Mesodermal cell (in vitro differentiated cells): ENCODE results near the gene DUOX1.

Experiments
- H3K27ac ChIP-seq: 2 replicates; pipeline ENCODE4 v1.7.0; 2013; ENCODE audit warnings: mild to moderate bottlenecking, low read depth, low read length, moderate library complexity; ENCODE audit not compliant: severe bottlenecking
- H3K36me3 ChIP-seq: 2 replicates; pipeline ENCODE4 v1.7.1; 2013; ENCODE audit warnings: mild to moderate bottlenecking, low read length, moderate library complexity; ENCODE audit not compliant: control insufficient read depth, insufficient read depth
- H3K4me1 ChIP-seq: one replicate; pipeline ENCODE4 v1.7.1; 2013; ENCODE audit warnings: mild to moderate bottlenecking, low read length; ENCODE audit not compliant: insufficient read depth, control insufficient read depth, poor library complexity, severe bottlenecking
- H3K4me3 ChIP-seq: 2 replicates; pipeline ENCODE4 v1.7.0; 2013; ENCODE audit warnings: low read length, control low read depth, mild to moderate bottlenecking; ENCODE audit not compliant: insufficient read depth, poor library complexity, severe bottlenecking; ENCODE audit errors: extremely low read depth
- H3K9me3 ChIP-seq: 2 replicates; pipeline ENCODE4 v1.7.1; 2013; ENCODE audit warnings: mild to moderate bottlenecking, low read length, moderate library complexity; ENCODE audit not compliant: control insufficient read depth
- WGBS, 2 experiments: methylation state at CpG; one replicate each; pipeline ENCODE4 v1.1.5; 2013; ENCODE audit warnings: missing lambda C conversion rate in 2 of 2; ENCODE audit not compliant: insufficient coverage in 2 of 2; 5-methylcytosine and 5-hydroxymethylcytosine counted together

DUOX1 gene

GRCh38 chr15:45114751-45115085, 15.1 kb upstream of the DUOX1 start:
- H3K4me1 ChIP-seq: peaks cover 8% of the 10 kb centered on the region
- no peaks in the 10 kb centered on the region for H3K9me3 ChIP-seq
- no peaks in the 10 kb centered on the region for H3K36me3 ChIP-seq
- WGBS, 2 experiments: 38 to 48% methylated on average over 2 of the region's 2 CpGs
- no peak overlapping the region for H3K27ac ChIP-seq
- H3K4me3 ChIP-seq: no peak overlapping the region

GRCh38 chr15:45115312-45115820, 14.4 kb upstream of the DUOX1 start:
- no peak overlapping the region for H3K27ac ChIP-seq
- H3K9me3 ChIP-seq: no peaks in the 10 kb centered on the region
- H3K36me3 ChIP-seq: no peaks in the 10 kb centered on the region
- H3K4me1 ChIP-seq: peaks cover 8% of the 10 kb centered on the region
- H3K4me3 ChIP-seq: no peak overlapping the region
- 82 to 89% methylated on average over 5 to 6 of the region's 7 CpGs for WGBS, 2 experiments

- 82 to 94% methylated on average over 12 of the region's 19 CpGs for WGBS, 2 experiments
- peaks cover 8% of the 10 kb centered on the region for H3K4me1 ChIP-seq
- H3K4me3 ChIP-seq: no peak overlapping the region
- no peaks in the 10 kb centered on the region for H3K36me3 ChIP-seq
- H3K9me3 ChIP-seq: no peaks in the 10 kb centered on the region
- H3K27ac ChIP-seq: no peak overlapping the region
Measured at GRCh38 chr15:45116006-45116481, 13.8 kb upstream of the DUOX1 start.

GRCh38 chr15:45116482-45117307, 13.1 kb upstream of the DUOX1 start:
- no peak overlapping the region for H3K27ac ChIP-seq
- H3K4me1 ChIP-seq: peaks cover 9% of the 10 kb centered on the region
- H3K9me3 ChIP-seq: no peaks in the 10 kb centered on the region
- H3K4me3 ChIP-seq: no peak overlapping the region
- no peaks in the 10 kb centered on the region for H3K36me3 ChIP-seq
- 91 to 92% methylated on average over 51 to 64 of the region's 65 CpGs for WGBS, 2 experiments

DNA sequence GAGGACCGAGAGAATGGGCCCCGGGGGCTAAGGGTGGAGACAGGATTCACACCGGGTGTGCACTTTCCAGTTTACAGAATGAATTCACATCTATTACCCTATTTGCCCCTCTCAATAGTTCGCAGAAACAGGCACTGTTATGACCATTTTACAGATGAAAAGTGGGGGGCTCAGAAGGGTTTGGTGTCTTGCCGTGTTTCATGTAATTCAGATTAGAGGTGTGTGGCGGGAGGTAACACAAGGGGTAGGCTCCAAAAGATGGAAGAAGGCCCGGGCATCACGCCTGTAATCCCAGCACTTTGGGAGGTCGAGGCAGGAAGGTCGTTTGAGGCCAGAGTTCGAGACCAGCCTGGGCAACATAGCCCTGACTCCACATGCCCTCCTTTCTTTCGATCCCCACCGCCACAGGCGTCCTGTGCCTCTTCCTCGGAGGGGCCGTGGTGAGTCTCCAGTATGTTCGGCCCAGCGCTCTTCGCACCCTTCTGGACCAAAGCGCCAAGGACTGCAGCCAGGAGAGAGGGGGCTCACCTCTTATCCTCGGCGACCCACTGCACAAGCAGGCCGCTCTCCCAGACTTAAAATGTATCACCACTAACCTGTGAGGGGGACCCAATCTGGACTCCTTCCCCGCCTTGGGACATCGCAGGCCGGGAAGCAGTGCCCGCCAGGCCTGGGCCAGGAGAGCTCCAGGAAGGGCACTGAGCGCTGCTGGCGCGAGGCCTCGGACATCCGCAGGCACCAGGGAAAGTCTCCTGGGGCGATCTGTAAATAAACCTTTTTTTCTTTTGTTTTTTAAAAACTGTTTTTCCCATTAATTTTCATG, 12.3 kb upstream of the DUOX1 start:
- H3K36me3 ChIP-seq: no peaks in the 10 kb centered on the region
- no peaks in the 10 kb centered on the region for H3K9me3 ChIP-seq
- H3K4me1 ChIP-seq: peaks cover 18% of the 10 kb centered on the region
- H3K27ac ChIP-seq: no peak overlapping the region
- no peak overlapping the region for H3K4me3 ChIP-seq
- 90 to 91% methylated on average over 26 of the region's 33 CpGs for WGBS, 2 experiments

DNA sequence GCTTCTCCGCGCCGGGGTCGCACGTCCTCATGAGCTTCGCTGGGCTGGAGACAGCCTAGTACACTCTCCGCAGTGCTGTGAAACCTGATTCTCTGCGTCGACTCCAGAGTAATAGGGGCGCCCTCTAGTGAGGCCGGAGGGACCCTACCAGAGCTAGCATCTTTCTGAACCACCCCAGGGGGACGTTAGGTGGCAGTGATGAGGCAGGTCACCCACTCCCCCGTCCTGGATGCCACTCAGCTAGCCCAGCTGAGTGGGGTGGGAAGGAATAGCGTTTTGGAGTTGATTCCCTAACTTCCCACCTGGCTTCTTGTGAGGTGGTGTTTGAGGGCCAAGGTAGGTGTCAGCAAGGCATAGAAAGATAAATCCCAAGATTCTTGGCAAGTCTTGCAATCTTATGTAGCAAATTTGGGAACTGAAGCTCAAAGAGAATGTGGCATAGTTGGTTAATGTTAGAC, 11.6 kb upstream of the DUOX1 start:
- no peak overlapping the region for H3K4me3 ChIP-seq

GRCh38 chr15:45118996-45119395, 10.8 kb upstream of the DUOX1 start:
- 94 to 97% methylated on average over 4 to 5 of the region's 5 CpGs for WGBS, 2 experiments

More for the DNA sequence above, 11.6 kb upstream of the DUOX1 start:
- WGBS, 2 experiments: 4 to 9% methylated on average over 8 to 10 of the region's 14 CpGs
- Histone ChIP-seq H3K36me3 (no peaks in the 10 kb centered on the region), H3K9me3 (no peaks in the 10 kb centered on the region), H3K27ac (no peak overlapping the region), H3K4me1 (peaks cover 22% of the 10 kb centered on the region)

DNA sequence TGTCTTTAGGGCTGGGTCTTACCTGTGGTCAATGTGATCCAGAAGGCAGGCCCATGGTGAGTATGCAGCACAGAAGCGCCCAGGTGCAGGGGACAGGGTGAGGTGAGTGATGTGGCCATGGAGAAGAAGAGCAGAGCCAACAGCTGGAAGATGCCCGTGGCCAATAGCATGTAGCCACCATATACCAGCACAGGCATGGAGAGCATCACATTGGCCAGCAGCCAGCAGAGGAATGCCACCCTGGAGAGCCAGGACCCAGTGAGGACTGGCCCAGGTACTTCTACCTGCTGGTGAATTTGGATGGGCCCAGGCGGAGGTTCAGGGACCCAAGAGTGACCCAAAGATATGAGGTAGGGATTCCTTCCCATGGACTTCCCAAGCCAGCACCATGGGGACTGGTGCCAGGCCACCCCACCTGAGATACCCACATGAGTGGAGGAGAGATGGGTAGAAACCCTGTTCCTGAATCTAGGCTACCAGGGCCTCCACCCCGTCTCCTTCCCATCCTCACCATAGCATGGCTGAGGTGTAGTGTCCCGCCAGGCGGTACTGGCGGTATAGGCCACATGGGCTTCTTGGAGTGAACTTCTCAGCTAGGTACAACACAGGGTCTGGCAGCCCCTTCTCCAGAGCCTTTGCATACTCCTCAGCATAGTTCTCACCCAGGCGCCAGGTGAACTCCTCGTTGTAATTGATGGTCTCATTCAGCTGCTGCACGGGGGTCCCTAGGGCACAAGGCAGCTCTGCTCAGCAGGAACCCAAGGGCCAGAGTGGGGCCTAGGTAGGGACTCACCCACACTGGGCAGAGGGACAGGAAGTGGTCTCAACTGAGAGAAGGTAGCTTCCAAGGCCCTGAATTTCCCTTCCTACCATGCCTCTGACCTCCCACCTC, 9.5 kb upstream of the DUOX1 start:
- Histone ChIP-seq H3K4me1 (peaks cover 14% of the 10 kb centered on the region), H3K9me3 (no peaks in the 10 kb centered on the region), H3K36me3 (no peaks in the 10 kb centered on the region), H3K4me3 (no peak overlapping the region), H3K27ac (no peak overlapping the region)
- WGBS, 2 experiments: 93% methylated on average over 8 to 10 of the region's 10 CpGs

More at GRCh38 chr15:45118996-45119395, 10.8 kb upstream of the DUOX1 start:
- Histone ChIP-seq H3K27ac (no peak overlapping the region), H3K4me1 (peaks cover 18% of the 10 kb centered on the region), H3K4me3 (no peak overlapping the region), H3K9me3 (no peaks in the 10 kb centered on the region), H3K36me3 (no peaks in the 10 kb centered on the region)

DNA sequence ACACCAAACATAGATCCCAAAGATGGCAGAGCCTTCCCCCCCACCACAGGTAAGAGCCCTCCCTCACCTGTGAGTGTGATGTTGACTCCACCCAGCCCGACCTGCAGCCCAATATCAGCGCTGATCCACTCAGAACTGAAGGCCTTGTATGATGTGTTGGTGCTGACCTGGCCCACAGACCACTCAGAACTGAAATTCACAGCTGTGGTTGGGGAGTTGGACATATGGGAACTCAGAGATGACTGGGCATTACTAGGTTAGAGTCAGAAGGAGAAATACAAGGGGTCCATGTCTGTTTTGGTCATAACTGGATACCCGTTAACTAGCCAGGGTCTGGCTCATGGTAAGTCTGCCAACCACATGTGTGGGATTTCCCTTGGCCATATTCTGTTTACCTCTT, 8.8 kb upstream of the DUOX1 start:
- Histone ChIP-seq H3K9me3 (no peaks in the 10 kb centered on the region), H3K4me3 (no peak overlapping the region), H3K36me3 (no peaks in the 10 kb centered on the region), H3K27ac (no peak overlapping the region), H3K4me1 (peaks cover 14% of the 10 kb centered on the region)
- WGBS, 2 experiments: 92 to 93% methylated on average over 2 of the region's 3 CpGs
